GM21786 (cell line): ENCODE data around the gene ADGRG3.
"Not testable (repeated sequence)": the region's sequence is repeated elsewhere in the genome, so short reads cannot be mapped to it uniquely, and the experiment has no call there.

Experiments
- ATAC-seq: cut with Tn5 transposase; IDR thresholded peaks from one replicate; pipeline ENCODE4 v1.9.1; 2021; ENCODE audit not compliant: unreplicated experiment

ADGRG3 gene

DNA sequence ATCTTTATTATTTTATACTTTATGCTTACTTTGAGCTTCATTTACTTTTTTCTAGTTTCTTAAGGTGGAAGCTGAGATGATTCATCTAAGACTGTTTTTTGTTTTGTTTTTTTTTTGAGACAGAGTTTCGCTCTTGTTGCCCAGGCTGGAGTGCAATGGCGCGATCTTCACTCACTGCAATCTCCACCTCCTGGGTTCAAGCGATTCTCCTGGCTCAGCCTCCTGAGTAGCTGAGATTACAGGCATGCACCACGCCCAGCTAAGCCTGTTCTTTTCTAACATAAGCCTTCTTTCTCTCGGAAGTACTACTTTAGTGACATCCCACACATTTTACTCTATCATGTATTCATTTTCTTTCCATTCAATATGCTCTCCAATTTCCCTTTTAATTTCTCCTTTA lies 44.5 kb downstream of the ADGRG3 start:
- not testable (repeated sequence) for ATAC-seq

GRCh38 chr16:57713596-57713995 lies 45.5 kb downstream of the ADGRG3 start:
- ATAC-seq, result no peak

GRCh38 chr16:57714047-57714446 lies 45.9 kb downstream of the ADGRG3 start:
- ATAC-seq, result no peak

GRCh38 chr16:57720142-57720575 lies 52.1 kb downstream of the ADGRG3 start:
- no peak for ATAC-seq

- ATAC-seq, result no peak
Measured at GRCh38 chr16:57721356-57722209, 53.5 kb downstream of the ADGRG3 start.

DNA sequence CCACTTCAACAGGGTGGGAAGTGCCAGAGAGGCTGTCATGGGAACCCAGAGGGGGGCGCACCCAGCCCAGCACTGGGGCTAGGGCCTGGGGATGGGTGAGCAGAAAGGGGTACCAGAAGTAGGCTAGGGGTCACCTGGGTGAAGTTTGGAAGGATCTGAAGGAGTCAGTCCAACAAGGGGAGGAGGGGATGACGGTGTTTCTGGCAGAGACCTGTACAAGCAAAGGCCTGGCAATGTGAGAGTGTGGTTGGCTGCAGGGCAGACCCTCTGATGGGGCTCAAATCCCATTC lies 54.0 kb downstream of the ADGRG3 start:
- ATAC-seq, result no peak

GRCh38 chr16:57722651-57723050 lies 54.5 kb downstream of the ADGRG3 start:
- no peak for ATAC-seq

DNA sequence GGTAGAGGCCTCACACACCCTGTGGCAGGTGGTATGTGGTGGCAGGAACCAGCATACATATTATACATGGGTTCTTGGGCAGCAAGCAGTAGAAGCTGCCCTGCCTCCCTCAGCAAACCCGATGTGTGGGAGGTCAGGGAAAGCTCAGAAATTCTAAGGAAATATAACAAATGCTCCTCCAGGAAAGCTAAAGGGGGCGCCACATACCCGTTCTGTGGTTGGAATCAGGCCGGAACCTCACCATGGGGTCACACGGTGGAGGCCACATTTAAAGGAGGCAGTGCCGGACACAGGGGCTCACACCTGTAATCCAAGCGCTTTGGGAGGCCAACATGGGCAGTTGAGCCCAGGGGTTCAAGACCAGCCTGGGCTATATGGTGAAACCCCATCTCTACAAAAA lies 55.1 kb downstream of the ADGRG3 start:
- no peak for ATAC-seq

DNA sequence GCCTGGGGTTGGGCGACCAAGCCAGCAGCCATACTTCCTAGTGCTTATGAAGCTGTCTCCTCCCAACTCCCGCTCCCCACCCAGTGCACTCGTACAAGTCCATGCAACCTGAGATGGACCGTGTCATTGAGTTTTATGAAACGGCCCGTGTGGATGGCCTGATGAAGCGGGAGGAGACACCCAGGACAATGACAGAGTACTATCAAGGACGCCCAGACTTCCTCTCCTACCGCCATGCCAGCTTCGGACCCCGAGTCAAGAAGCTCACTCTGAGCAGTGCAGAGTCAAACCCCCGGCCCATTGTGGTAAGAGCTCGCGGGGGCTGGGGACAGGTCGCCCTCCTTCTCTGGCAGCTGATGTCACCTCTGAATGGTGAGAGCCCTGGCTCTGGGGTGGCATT lies 56.4 kb downstream of the ADGRG3 start:
- no peak for ATAC-seq

DNA sequence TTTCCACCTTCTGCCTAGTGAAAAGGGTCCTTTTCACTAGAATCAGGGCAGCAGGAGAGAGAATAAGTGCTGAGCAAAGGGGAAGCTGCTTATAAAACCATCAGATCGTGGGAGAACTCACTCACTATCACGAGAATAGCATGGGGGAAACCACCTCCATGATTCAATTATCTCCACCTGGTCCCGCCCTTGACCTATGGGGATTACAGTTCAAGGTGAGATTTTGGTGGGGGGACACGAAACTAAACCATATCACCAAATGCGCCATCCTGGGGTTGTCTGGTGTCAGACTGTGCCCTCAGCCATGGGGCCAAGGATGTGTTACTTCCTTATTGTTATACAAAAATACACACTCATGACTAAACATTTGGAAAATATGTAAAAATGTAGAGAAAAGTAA lies 57.0 kb downstream of the ADGRG3 start:
- ATAC-seq, result no peak

DNA sequence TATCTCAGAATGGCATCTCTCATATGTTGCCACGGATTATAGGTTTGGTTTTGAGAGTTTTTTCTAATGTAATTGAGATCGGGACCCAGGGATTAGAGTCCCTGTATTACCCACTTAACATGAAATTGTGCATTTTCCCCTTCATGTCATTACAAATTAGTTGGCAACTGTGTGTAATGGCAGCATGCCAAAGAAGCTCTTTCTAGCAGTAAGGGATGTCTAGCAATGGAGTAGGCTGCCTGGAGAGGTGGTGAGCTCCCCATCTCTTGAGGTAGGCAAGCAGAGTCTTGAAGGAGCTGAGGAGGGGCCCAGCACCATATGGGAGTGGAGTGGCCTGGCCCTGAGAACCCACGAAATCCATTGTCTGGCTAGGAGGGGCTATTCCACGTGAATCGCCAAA lies 57.4 kb downstream of the ADGRG3 start:
- no peak for ATAC-seq

- no peak for ATAC-seq
Measured at GRCh38 chr16:57725976-57726375, 57.9 kb downstream of the ADGRG3 start.

GRCh38 chr16:57726433-57726947 lies 58.4 kb downstream of the ADGRG3 start:
- ATAC-seq, result no peak

GRCh38 chr16:57727610-57728009 lies 59.5 kb downstream of the ADGRG3 start:
- ATAC-seq, result no peak

- ATAC-seq, result no peak
Measured at GRCh38 chr16:57728336-57729181, 60.5 kb downstream of the ADGRG3 start.

DNA sequence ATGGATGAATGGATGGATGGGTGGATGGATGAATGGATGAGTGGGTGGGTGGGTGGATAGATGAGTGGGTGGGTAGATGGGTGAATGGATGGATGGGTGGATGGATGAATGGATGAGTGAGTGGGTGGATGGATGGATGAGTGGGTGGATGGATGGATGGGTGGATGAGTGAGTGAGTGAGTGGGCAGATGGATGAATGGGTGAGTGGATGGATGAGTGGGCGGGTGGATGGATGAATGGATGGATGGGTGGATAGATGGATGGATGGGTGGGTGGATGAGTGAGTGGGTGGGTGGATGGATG lies 61.0 kb downstream of the ADGRG3 start:
- no peak for ATAC-seq

GRCh38 chr16:57729852-57730251 lies 61.7 kb downstream of the ADGRG3 start:
- not testable (repeated sequence) for ATAC-seq

GRCh38 chr16:57730771-57731730 lies 62.9 kb downstream of the ADGRG3 start:
- no peak for ATAC-seq

DNA sequence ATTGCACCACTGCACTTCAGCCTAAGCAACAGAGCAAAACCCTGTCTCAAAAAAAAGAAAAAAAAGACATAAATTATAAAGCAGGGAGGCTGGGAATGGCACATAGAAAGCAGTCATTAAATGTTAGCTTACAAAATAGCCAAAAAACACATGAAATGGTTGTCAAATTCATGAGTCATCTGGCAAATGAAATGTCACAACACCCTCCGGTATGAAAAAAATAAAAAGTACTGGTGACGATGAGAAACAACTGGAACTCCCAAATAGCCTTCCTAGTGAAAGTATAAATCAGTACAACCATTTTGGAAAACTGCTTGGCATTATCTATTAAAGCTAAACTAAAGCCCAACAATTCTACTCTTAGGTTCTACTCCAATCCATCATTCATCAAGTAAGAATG lies 63.9 kb downstream of the ADGRG3 start:
- no peak for ATAC-seq

GRCh38 chr16:57732714-57733113 lies 64.6 kb downstream of the ADGRG3 start:
- no peak for ATAC-seq

GRCh38 chr16:57734308-57734924 lies 66.3 kb downstream of the ADGRG3 start:
- ATAC-seq, result no peak
